Activated naive CD4-positive, alpha-beta T cell treated with anti-CD3 and anti-CD28 coated beads, Interleukin-2, amount 50 U/mL, for 16 hours (primary cell): ENCODE measurements around the gene PTH1R.

ENCODE experiments used
- DNase-seq: peaks from one replicate; pipeline ENCODE4 v3.0.0-alpha.2; 2020

The PTH1R gene

DNA sequence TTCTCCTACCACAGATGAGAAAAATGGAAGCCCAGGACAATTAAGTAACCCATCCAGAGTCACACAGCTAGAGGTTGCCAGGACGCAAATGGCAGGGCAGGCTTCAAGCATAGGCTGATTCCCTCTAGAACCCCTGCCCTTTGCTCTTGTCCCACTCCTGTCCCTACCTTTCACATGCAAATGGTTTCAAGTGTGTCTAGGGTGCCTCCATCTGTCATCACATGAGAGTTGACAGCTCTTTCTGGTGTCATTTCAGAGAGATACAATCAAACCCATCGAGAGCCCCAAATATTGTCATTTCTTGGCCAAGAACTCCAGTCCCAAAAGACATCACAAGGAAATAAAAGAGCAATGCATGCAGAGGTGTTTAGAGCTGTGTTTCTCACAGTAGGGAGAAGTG lies 75.3 kb downstream of the PTH1R start:
- DNase-seq, result no peak
